HEK293 (cell line): ENCODE data around the gene TBRG1.

Experiments used
- OSR2 ChIP-seq: fragments of 450-650 bp; formaldehyde crosslinking; IDR thresholded peaks from 2 replicates; pipeline ENCODE4 v1.5.1; 2016; ENCODE audit warnings: missing biosample characterization, missing genetic modification characterization
- ZNF133 ChIP-seq: fragments of 450-650 bp; formaldehyde crosslinking; IDR thresholded peaks from 2 replicates; pipeline ENCODE4 v1.5.1; 2016; ENCODE audit warnings: missing biosample characterization, missing genetic modification characterization
- ZNF184 ChIP-seq: fragments of 450-650 bp; IDR thresholded peaks from 2 replicates; pipeline ENCODE4 v1.5.1; 2018; ENCODE audit warnings: missing biosample characterization, mild to moderate bottlenecking, missing genetic modification characterization
- ZNF274 ChIP-seq, 2 experiments: fragments of 200-500 bp in 1 of 2; fragments of 450-650 bp in 1 of 2; sonication (Bioruptor generic) in 1 of 2; formaldehyde crosslinking in 1 of 2; IDR thresholded peaks; 2 replicates each; pipeline versions ENCODE4 v1.5.1 to v1.6.1; 2014 to 2016; ENCODE audit warnings: borderline replicate concordance in 1 of 2, inconsistent platforms in 1 of 2, low read length in 1 of 2, missing biosample characterization in 1 of 2, missing genetic modification characterization in 1 of 2
- ZNF561 ChIP-seq: fragments of 450-650 bp; IDR thresholded peaks from 2 replicates; pipeline ENCODE4 v1.5.1; 2018; ENCODE audit warnings: missing biosample characterization, missing genetic modification characterization, borderline replicate concordance
- ZNF660 ChIP-seq: fragments of 450-650 bp; IDR thresholded peaks from 2 replicates; pipeline ENCODE4 v1.5.1; 2018; ENCODE audit warnings: missing biosample characterization, mild to moderate bottlenecking, missing genetic modification characterization
- ZNF707 ChIP-seq: fragments of 450-650 bp; formaldehyde crosslinking; IDR thresholded peaks from 2 replicates; pipeline ENCODE4 v1.5.1; 2016; ENCODE audit warnings: missing biosample characterization, missing genetic modification characterization
- TF ChIP-seq, protein P1 (sequence below): fragments of 450-650 bp; formaldehyde crosslinking; IDR thresholded peaks from 2 replicates; pipeline ENCODE4 v1.5.1; 2016; ENCODE audit warnings: missing biosample characterization, missing genetic modification characterization
- TF ChIP-seq, protein P2 (sequence below): fragments of 450-650 bp; formaldehyde crosslinking; IDR thresholded peaks from 2 replicates; pipeline ENCODE4 v1.5.1; 2016; ENCODE audit warnings: missing biosample characterization, missing genetic modification characterization
- TF ChIP-seq, protein P3 (sequence below): fragments of 450-650 bp; formaldehyde crosslinking; IDR thresholded peaks from 2 replicates; pipeline ENCODE4 v1.5.1; 2016; ENCODE audit warnings: missing biosample characterization, missing genetic modification characterization, low read depth
- TF ChIP-seq, protein P4 (sequence below): fragments of 450-650 bp; formaldehyde crosslinking; IDR thresholded peaks from 2 replicates; pipeline ENCODE4 v1.5.1; 2016; ENCODE audit warnings: missing biosample characterization, missing genetic modification characterization

DNA sequence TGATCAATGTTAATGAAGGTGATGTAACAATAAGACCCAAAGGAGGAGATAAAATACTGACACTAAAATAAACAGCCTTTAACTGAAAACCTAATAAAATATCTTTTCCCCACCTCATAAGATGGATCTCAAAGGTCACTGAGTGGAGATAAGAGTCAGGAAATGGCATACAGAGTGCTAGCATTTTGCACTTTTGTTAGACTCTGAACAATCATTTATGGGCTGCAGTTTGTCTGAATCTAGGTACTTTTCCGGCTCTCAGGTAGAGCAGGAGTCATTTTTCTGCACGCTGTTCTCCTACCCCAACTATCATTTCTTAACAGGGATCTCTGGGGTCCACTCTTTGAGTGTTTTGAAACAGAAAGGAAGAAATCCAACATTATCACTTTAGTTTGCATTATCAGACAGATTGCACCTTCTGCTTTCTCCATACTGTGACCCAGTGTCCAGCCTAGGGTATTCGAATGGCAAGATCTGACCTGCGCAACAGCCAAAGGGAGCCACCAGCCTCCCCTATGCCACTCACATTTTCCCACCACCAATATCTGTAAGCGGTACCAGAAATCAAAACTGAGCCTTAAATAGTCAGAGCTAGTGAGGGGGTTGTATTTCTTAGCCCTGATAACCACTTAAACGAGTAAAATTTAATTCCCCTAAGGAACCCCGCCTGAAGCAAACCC is 50.0 kb downstream of the TBRG1 start:
- TF ChIP-seq, protein P1, sequence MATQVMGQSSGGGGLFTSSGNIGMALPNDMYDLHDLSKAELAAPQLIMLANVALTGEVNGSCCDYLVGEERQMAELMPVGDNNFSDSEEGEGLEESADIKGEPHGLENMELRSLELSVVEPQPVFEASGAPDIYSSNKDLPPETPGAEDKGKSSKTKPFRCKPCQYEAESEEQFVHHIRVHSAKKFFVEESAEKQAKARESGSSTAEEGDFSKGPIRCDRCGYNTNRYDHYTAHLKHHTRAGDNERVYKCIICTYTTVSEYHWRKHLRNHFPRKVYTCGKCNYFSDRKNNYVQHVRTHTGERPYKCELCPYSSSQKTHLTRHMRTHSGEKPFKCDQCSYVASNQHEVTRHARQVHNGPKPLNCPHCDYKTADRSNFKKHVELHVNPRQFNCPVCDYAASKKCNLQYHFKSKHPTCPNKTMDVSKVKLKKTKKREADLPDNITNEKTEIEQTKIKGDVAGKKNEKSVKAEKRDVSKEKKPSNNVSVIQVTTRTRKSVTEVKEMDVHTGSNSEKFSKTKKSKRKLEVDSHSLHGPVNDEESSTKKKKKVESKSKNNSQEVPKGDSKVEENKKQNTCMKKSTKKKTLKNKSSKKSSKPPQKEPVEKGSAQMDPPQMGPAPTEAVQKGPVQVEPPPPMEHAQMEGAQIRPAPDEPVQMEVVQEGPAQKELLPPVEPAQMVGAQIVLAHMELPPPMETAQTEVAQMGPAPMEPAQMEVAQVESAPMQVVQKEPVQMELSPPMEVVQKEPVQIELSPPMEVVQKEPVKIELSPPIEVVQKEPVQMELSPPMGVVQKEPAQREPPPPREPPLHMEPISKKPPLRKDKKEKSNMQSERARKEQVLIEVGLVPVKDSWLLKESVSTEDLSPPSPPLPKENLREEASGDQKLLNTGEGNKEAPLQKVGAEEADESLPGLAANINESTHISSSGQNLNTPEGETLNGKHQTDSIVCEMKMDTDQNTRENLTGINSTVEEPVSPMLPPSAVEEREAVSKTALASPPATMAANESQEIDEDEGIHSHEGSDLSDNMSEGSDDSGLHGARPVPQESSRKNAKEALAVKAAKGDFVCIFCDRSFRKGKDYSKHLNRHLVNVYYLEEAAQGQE (tag by site-specific recombination) = no peak
- TF ChIP-seq ZNF184 (tag by site-specific recombination) (no peak), ZNF707 (no peak), ZNF561 (tag by site-specific recombination) (no peak), ZNF274 (IDR thresholded peaks at IDR 0.05; ENCODE audit: low read length) (no peak), ZNF274 (tag by site-specific recombination; IDR thresholded peaks at IDR 0.05; ENCODE audit: borderline replicate concordance) (no peak), OSR2 (no peak), ZNF133 (tag by site-specific recombination) (no peak), ZNF660 (tag by site-specific recombination) (no peak)
- TF ChIP-seq, protein P2, sequence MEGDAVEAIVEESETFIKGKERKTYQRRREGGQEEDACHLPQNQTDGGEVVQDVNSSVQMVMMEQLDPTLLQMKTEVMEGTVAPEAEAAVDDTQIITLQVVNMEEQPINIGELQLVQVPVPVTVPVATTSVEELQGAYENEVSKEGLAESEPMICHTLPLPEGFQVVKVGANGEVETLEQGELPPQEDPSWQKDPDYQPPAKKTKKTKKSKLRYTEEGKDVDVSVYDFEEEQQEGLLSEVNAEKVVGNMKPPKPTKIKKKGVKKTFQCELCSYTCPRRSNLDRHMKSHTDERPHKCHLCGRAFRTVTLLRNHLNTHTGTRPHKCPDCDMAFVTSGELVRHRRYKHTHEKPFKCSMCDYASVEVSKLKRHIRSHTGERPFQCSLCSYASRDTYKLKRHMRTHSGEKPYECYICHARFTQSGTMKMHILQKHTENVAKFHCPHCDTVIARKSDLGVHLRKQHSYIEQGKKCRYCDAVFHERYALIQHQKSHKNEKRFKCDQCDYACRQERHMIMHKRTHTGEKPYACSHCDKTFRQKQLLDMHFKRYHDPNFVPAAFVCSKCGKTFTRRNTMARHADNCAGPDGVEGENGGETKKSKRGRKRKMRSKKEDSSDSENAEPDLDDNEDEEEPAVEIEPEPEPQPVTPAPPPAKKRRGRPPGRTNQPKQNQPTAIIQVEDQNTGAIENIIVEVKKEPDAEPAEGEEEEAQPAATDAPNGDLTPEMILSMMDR (tag by site-specific recombination) = no peak
- TF ChIP-seq, protein P3, sequence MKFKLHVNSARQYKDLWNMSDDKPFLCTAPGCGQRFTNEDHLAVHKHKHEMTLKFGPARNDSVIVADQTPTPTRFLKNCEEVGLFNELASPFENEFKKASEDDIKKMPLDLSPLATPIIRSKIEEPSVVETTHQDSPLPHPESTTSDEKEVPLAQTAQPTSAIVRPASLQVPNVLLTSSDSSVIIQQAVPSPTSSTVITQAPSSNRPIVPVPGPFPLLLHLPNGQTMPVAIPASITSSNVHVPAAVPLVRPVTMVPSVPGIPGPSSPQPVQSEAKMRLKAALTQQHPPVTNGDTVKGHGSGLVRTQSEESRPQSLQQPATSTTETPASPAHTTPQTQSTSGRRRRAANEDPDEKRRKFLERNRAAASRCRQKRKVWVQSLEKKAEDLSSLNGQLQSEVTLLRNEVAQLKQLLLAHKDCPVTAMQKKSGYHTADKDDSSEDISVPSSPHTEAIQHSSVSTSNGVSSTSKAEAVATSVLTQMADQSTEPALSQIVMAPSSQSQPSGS (tag by site-specific recombination) = no peak
- TF ChIP-seq, protein P4, sequence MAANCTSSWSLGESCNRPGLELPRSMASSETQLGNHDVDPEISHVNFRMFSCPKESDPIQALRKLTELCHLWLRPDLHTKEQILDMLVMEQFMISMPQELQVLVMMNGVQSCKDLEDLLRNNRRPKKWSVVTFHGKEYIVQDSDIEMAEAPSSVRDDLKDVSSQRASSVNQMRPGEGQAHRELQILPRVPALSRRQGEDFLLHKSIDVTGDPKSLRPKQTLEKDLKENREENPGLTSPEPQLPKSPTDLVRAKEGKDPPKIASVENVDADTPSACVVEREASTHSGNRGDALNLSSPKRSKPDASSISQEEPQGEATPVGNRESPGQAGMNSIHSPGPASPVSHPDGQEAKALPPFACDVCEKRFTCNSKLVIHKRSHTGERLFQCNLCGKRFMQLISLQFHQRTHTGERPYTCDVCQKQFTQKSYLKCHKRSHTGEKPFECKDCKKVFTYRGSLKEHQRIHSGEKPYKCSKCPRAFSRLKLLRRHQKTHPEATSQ = no peak
